Measurements from ENCODE around the gene H1-8.
A peak's percentile ranks its signal among the peaks of the same experiment; 100 is the strongest.

Gene H1-8

DNA sequence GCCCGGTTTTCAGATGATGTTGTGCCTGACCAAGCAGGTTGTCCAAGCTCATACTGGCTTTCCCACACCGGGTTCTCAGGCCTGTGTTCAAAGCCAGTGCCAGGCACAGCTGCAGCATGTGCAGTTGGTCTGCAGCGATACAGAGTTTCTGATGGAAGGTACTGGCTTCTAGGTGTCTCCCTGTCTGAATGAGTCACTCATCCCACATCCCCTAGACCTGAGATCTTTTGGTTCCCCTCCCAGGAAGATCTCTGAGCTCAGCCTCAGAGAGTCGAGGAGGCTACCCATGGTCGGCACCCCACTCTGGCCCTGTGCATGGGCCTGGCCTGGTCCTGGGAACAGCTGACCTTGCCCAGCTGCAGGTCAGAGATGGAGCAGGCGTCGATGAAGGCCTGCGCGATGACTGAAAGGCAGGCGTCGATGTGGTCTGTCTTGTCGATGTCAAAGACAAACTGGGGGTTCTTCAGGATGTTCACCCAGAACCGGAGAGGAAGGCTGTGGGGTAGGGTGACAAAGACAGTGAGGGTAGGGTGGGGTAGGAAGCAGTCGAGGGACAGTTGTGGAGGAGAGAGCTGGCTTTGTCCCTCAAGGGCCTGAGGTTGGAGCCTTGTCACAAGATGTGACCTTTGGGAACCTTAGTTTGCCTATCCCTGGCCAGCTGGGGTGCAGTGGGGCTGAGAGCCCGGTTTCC, 15.3 kb downstream of the H1-8 start:
- TF ChIP-seq, protein P1, sequence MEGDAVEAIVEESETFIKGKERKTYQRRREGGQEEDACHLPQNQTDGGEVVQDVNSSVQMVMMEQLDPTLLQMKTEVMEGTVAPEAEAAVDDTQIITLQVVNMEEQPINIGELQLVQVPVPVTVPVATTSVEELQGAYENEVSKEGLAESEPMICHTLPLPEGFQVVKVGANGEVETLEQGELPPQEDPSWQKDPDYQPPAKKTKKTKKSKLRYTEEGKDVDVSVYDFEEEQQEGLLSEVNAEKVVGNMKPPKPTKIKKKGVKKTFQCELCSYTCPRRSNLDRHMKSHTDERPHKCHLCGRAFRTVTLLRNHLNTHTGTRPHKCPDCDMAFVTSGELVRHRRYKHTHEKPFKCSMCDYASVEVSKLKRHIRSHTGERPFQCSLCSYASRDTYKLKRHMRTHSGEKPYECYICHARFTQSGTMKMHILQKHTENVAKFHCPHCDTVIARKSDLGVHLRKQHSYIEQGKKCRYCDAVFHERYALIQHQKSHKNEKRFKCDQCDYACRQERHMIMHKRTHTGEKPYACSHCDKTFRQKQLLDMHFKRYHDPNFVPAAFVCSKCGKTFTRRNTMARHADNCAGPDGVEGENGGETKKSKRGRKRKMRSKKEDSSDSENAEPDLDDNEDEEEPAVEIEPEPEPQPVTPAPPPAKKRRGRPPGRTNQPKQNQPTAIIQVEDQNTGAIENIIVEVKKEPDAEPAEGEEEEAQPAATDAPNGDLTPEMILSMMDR (IDR thresholded peaks at IDR 0.05; ENCODE audit: low read depth, low read length), result no peak

GRCh38 chr3:129558772-129559564, 16.0 kb downstream of the H1-8 start:
- TF ChIP-seq, protein P1 (IDR thresholded peaks at IDR 0.05; ENCODE audit: low read depth, low read length), result no peak
- peak; percentile 79 for DNase-seq (ENCODE audit: extremely low read depth, low read depth)

More for the DNA sequence above, 15.3 kb downstream of the H1-8 start:
- no peak for DNase-seq (ENCODE audit: extremely low read depth, low read depth)

DNA sequence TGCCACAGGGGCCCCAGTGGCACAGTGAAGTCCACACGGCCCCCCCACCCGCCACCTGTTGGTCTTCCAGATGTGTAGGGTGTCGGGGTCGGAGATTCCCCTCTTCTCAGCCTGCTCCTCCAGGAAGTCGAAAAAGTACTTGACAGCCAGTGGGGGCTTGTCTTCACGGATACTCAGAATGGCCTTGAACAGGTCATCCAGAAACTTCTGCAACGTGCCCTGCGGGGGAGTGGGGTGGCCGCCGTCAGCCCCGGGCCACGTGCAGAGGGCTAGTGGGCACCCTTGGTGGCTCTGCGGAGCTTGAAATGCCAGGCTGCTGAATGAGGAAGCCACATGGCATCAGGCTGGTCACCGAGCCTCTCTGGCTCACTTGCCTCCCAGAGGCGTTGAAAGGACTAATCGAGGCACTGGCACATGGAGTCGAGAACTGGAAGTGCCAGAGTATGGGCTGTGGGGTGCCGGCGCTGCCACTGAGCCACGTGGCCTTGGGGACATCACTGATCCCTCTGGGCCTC, 16.6 kb downstream of the H1-8 start:
- TF ChIP-seq, protein P1 (IDR thresholded peaks at IDR 0.05; ENCODE audit: low read depth, low read length), result no peak
- no peak for DNase-seq (ENCODE audit: extremely low read depth, low read depth)

- DNase-seq (ENCODE audit: extremely low read depth, low read depth), result peak; percentile 32
- TF ChIP-seq, protein P1 (IDR thresholded peaks at IDR 0.05; ENCODE audit: low read depth, low read length), result no peak
Observed at GRCh38 chr3:129560269-129560787, 17.4 kb downstream of the H1-8 start.

DNA sequence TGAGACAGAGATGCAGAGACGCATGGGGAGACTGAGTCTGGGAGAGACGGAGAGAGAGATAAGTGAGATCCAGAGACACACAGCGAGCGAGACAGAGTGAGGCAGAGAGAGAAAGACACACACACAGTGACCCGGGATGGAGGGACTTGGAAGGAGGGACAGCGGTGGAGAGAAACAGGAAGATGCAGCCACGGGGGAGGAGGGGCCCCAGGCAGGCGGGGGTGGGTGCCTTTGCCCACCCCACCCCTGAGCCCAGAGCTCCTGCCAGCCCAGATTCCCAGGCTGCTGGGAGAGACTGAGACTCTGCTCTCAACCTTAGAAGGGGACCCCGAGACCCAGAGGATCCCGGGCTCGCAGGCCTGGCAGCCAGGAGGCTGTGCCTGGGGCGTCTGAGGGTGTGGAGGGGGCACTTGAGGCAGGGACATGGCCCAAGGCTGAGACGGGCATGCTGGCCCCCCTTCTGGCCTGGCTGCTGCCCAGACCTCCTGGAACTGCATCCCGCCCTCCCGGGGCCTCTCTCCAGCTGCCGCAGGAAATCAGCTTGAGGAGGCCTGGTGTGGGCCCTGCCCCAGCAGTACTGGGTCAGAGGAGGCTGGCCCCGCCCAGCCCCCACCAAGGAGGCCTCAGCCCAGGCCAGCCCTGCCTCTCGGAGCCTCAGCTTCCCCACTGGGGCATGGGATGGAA, 18.1 kb downstream of the H1-8 start:
- peak; percentile 82 for DNase-seq (ENCODE audit: extremely low read depth, low read depth)

DNA sequence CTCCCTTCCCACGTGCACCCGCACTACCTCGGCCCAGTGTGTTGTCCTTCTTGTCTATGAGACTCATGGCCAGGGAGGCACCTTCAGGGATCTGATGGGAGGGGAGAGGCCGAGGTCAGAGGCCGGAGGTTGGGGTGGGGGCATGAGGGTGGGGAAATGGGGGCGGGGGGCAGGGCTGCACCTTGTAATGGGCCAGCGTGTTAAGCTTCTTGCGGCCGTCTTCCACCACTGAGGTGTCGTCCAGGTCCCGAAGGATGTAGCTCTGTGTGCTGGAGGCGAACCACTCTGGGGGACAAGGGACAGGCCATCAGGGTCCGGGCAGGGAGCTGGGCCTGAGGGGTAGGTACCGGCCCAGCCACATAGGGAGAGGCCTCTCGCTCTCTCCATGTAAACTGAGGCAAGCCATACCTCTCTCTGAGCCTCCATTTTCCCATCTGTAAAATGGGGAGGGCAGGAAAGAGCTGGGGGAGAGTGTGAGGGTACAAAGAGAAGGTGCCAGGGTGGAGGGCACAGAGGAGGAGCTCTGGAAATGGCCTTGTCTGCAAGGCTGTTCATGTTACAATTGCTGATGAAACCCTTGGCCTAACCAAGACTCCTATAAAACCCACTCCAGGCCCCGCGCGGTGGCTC, 18.8 kb downstream of the H1-8 start:
- DNase-seq (ENCODE audit: extremely low read depth, low read depth), result no peak
- TF ChIP-seq, protein P1 (IDR thresholded peaks at IDR 0.05; ENCODE audit: low read depth, low read length), result no peak

More for the DNA sequence above, 18.1 kb downstream of the H1-8 start:
- TF ChIP-seq, protein P1 (IDR thresholded peaks at IDR 0.05; ENCODE audit: low read depth, low read length), result no peak

Measured in AG09319 (cell line).